Eye (tissue), 1 donor: ENCODE measurements around the gene TNFRSF1B.
"Not testable (repeated sequence)": the region's sequence is repeated elsewhere in the genome, so short reads cannot be mapped to it uniquely, and the experiment has no call there.

Experiments used
- DNase-seq: peaks from one replicate; pipeline ENCODE4 v3.0.0-alpha.2; 2015

The TNFRSF1B gene

GRCh38 chr1:12224092-12224491, 57.3 kb downstream of the TNFRSF1B start:
- DNase-seq, result not testable (repeated sequence)

GRCh38 chr1:12228979-12229378, 62.2 kb downstream of the TNFRSF1B start:
- no peak for DNase-seq

GRCh38 chr1:12229386-12229834, 62.6 kb downstream of the TNFRSF1B start:
- no peak for DNase-seq

- DNase-seq, result peak; percentile 89
Measured at GRCh38 chr1:12229835-12230548, 63.2 kb downstream of the TNFRSF1B start, which contains the start of gene VPS13D. Gene VPS13D, plus strand, starts transcription at chr1:12230030. Its CDS starts 4,237 bp downstream, at chr1:12234267.

- DNase-seq, result peak; percentile 27
Measured at GRCh38 chr1:12230549-12231275, 63.9 kb downstream of the TNFRSF1B start.

- DNase-seq, result no peak
Measured at GRCh38 chr1:12231276-12231595, 64.4 kb downstream of the TNFRSF1B start.

- no peak for DNase-seq
Measured at GRCh38 chr1:12232221-12232620, 65.4 kb downstream of the TNFRSF1B start.

GRCh38 chr1:12244078-12244477, 77.3 kb downstream of the TNFRSF1B start:
- no peak for DNase-seq

- DNase-seq, result no peak
Measured at GRCh38 chr1:12244585-12244984, 77.8 kb downstream of the TNFRSF1B start.

- no peak for DNase-seq
Measured at GRCh38 chr1:12245116-12245515, 78.3 kb downstream of the TNFRSF1B start.

- DNase-seq, result no peak
Measured at GRCh38 chr1:12245733-12246132, 78.9 kb downstream of the TNFRSF1B start.

- DNase-seq, result no peak
Measured at GRCh38 chr1:12246584-12246983, 79.8 kb downstream of the TNFRSF1B start.

GRCh38 chr1:12249181-12249580, 82.4 kb downstream of the TNFRSF1B start:
- DNase-seq, result no peak

- no peak for DNase-seq
Measured at GRCh38 chr1:12249748-12250147, 83.0 kb downstream of the TNFRSF1B start.

- no peak for DNase-seq
Measured at GRCh38 chr1:12251442-12251841, 84.7 kb downstream of the TNFRSF1B start.

- no peak for DNase-seq
Measured at GRCh38 chr1:12255913-12256312, 89.1 kb downstream of the TNFRSF1B start.

GRCh38 chr1:12258272-12258671, 91.5 kb downstream of the TNFRSF1B start:
- no peak for DNase-seq
